Hepatocyte (in vitro differentiated cells): ENCODE results near the gene STAM.

Experiments used
- CTCF ChIP-seq: fragments of 200-600 bp; sonication (generic); IDR thresholded peaks from 2 replicates; pipeline ENCODE4 v1.5.1; 2016; ENCODE audit warnings: antibody characterized with exemption, mild to moderate bottlenecking; ENCODE audit not compliant: poor library complexity
- EZH2 ChIP-seq: fragments of 200-600 bp; sonication (generic); IDR thresholded peaks from 2 replicates; pipeline ENCODE4 v1.6.1; 2016; ENCODE audit warnings: antibody characterized with exemption, mild to moderate bottlenecking, borderline replicate concordance
- EZH2phosphoT487 ChIP-seq: fragments of 200-600 bp; sonication (generic); IDR thresholded peaks from one replicate; pipeline ENCODE4 v1.6.1; 2018; ENCODE audit warnings: antibody characterized with exemption, mild to moderate bottlenecking, low read depth, moderate library complexity; ENCODE audit not compliant: unreplicated experiment, severe bottlenecking

- TF ChIP-seq EZH2phosphoT487 = no peak
- TF ChIP-seq CTCF = no peak
- TF ChIP-seq EZH2 = no peak
Measured at GRCh38 chr10:17725703-17726102, 81.8 kb downstream of the STAM start.
